ENCODE measurements around the gene TTC31. TPM values are rescaled to one million over a fixed set of nuclear protein-coding genes. Genes with fewer than 3 reads are reported as not detected.
"Not testable (repeated sequence)": the region's sequence is repeated elsewhere in the genome, so short reads cannot be mapped to it uniquely, and the experiment has no call there.

Gene TTC31
- total RNA-seq, 1 donor from 2014 or later, result 49.1 TPM

GRCh38 chr2:74474899-74475298, 8.0 kb upstream of the TTC31 start:
- intact Hi-C loops (cut with micrococcal nuclease), result loop anchor here (5.0 kb wide), 1 partner anchor 53 kb away; the partner anchor contains the start of genes C2orf81 and WDR54

GRCh38 chr2:74481431-74481830, 1.4 kb upstream of the TTC31 start:
- intact Hi-C loops (cut with micrococcal nuclease), result loop anchor here (5.0 kb wide), 1 partner anchor 91 kb away; no protein-coding TSS in a partner anchor
- TF ChIP-seq, protein P1, sequence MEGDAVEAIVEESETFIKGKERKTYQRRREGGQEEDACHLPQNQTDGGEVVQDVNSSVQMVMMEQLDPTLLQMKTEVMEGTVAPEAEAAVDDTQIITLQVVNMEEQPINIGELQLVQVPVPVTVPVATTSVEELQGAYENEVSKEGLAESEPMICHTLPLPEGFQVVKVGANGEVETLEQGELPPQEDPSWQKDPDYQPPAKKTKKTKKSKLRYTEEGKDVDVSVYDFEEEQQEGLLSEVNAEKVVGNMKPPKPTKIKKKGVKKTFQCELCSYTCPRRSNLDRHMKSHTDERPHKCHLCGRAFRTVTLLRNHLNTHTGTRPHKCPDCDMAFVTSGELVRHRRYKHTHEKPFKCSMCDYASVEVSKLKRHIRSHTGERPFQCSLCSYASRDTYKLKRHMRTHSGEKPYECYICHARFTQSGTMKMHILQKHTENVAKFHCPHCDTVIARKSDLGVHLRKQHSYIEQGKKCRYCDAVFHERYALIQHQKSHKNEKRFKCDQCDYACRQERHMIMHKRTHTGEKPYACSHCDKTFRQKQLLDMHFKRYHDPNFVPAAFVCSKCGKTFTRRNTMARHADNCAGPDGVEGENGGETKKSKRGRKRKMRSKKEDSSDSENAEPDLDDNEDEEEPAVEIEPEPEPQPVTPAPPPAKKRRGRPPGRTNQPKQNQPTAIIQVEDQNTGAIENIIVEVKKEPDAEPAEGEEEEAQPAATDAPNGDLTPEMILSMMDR (IDR thresholded peaks at IDR 0.05), result no peak
- H3K4me1 Mint-ChIP-seq, result peaks cover 30% of the 10 kb centered on the region
- ChIA-PET POLR2A (interaction anchor here (0.7 to 4.4 kb wide), 9 partner anchors 9 to 107 kb away, joined by 3 to 78 read pairs (median 8); partner anchors contain the start of genes AUP1, DQX1, HTRA2 and LBX2), CTCF (interaction anchor here (0.9 to 5.3 kb wide), 6 partner anchors 9 to 106 kb away, joined by 3 to 85 read pairs (median 14); partner anchors contain the start of genes INO80B, MRPL53, PCGF1 and WBP1)
- ATAC-seq (ENCODE audit: low read depth) (no peak), DNase-seq (no peak)
- no peaks in the 10 kb centered on the region for H3K9me3 Mint-ChIP-seq
- H3K27ac Mint-ChIP-seq, result no peak overlapping the region
- no peaks in the 10 kb centered on the region for H3K27me3 Mint-ChIP-seq
- peaks cover 42% of the 10 kb centered on the region for H3K36me3 Mint-ChIP-seq (ENCODE audit: low read depth)
- peak overlapping the region; percentile 100 for H3K4me3 Mint-ChIP-seq

More at GRCh38 chr2:74474899-74475298, 8.0 kb upstream of the TTC31 start:
- CTCF ChIA-PET, result no interaction called here
- Mint-ChIP-seq H3K9me3 (no peaks in the 10 kb centered on the region), H3K4me1 (peaks cover 21% of the 10 kb centered on the region), H3K36me3 (ENCODE audit: low read depth) (peaks cover 49% of the 10 kb centered on the region), H3K27ac (no peak overlapping the region), H3K4me3 (no peak overlapping the region), H3K27me3 (no peaks in the 10 kb centered on the region)
- ATAC-seq (ENCODE audit: low read depth), result no peak
- POLR2A ChIA-PET, result interaction anchor here (4.1 to 4.6 kb wide), 2 partner anchors 7 to 17 kb away, joined by 78 to 127 read pairs; partner anchors contain the start of genes CCDC142, INO80B, TTC31 and WBP1
- TF ChIP-seq, protein P1 (IDR thresholded peaks at IDR 0.05), result no peak
- DNase-seq, result no peak

GRCh38 chr2:74481961-74482800, 700 bp upstream of the TTC31 start:
- Mint-ChIP-seq H3K4me1 (peaks cover 30% of the 10 kb centered on the region), H3K4me3 (peak overlapping the region; percentile 100), H3K27me3 (no peaks in the 10 kb centered on the region), H3K27ac (peak overlapping the region; percentile 100), H3K36me3 (ENCODE audit: low read depth) (peaks cover 46% of the 10 kb centered on the region), H3K9me3 (no peaks in the 10 kb centered on the region)
- peak; percentile 40 for ATAC-seq (ENCODE audit: low read depth)
- no peak for DNase-seq
- POLR2A ChIA-PET, result interaction anchor here (0.7 to 4.4 kb wide), 20 partner anchors 9 to 654 kb away, joined by 3 to 78 read pairs (median 7); partner anchors contain the start of genes AUP1, DQX1, HTRA2 and INO80B
- CTCF ChIA-PET, result interaction anchor here (0.7 to 5.3 kb wide), 19 partner anchors 9 to 105 kb away, joined by 3 to 85 read pairs (median 4); partner anchors contain the start of genes INO80B, LBX2, MRPL53 and PCGF1
- intact Hi-C loops (cut with micrococcal nuclease), result loop anchor here (1.0 to 5.0 kb wide), 4 partner anchors 10 to 90 kb away; partner anchors contain the start of genes C2orf81, MRPL53 and WDR54
- TF ChIP-seq, protein P1 (IDR thresholded peaks at IDR 0.05), result no peak

- POLR2A ChIA-PET, result interaction anchor here (0.5 to 4.4 kb wide), 15 partner anchors 11 to 655 kb away, joined by 3 to 78 read pairs (median 8); partner anchors contain the start of genes AUP1, DQX1, HTRA2 and INO80B
- Mint-ChIP-seq H3K4me3 (peak overlapping the region; percentile 100), H3K4me1 (peaks cover 30% of the 10 kb centered on the region), H3K36me3 (ENCODE audit: low read depth) (peaks cover 44% of the 10 kb centered on the region), H3K27ac (peak overlapping the region; percentile 100)
- CTCF ChIA-PET, result interaction anchor here (1.3 to 5.3 kb wide), 7 partner anchors 24 to 104 kb away, joined by 4 to 85 read pairs (median 14); partner anchors contain the start of gene PCGF1
- ATAC-seq (ENCODE audit: low read depth); DNase-seq; H3K27me3 Mint-ChIP-seq; H3K9me3 Mint-ChIP-seq: not testable (repeated sequence)
- intact Hi-C loops (cut with micrococcal nuclease), result loop anchor here (1.0 to 5.0 kb wide), 10 partner anchors 20 to 393 kb away; partner anchors contain the start of genes AUP1, DOK1, HTRA2 and PCGF1
These were observed 839 bp downstream of the TTC31 start for GRCh38 chr2:74483675-74484164.

GRCh38 chr2:74486141-74486540, 3.3 kb downstream of the TTC31 start:
- Mint-ChIP-seq H3K36me3 (ENCODE audit: low read depth) (peaks cover 49% of the 10 kb centered on the region), H3K27me3 (no peaks in the 10 kb centered on the region), H3K9me3 (no peaks in the 10 kb centered on the region), H3K4me3 (no peak overlapping the region), H3K4me1 (peaks cover 24% of the 10 kb centered on the region), H3K27ac (no peak overlapping the region)
- ChIA-PET POLR2A (no interaction called here), CTCF (no interaction called here)
- ATAC-seq (ENCODE audit: low read depth) (no peak), DNase-seq (no peak)
- intact Hi-C loops (cut with micrococcal nuclease), result no loop called here
- TF ChIP-seq, protein P1 (IDR thresholded peaks at IDR 0.05), result no peak

Measured in activated B cell treated with CpG ODN at 0.5 μM for 24 hours (primary cell).